ENCODE measurements around the gene TMEM243.
"Not testable (repeated sequence)": the region's sequence is repeated elsewhere in the genome, so short reads cannot be mapped to it uniquely, and the experiment has no call there.

TMEM243 gene

DNA sequence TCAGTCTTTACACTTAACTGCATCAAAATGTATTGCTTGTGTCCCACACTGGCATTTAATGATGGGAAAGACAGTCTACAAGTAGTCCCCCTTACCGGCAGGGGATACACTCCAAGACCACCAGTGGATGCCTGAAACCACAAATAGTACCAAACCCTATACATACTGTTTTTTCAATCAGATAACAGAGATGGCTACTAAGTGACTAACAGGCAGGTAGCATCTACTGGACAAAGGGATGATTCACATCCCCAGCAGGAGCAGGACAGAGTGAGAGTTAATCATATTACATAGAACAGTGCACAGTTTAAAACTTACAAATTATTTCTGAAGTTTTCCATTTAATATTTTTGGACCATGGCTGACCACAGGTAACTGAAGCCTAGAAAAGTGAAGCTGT, 13.2 kb downstream of the TMEM243 start:
- no peak for DNase-seq (ENCODE audit: low read depth)
- H3K4me3 ChIP-seq (ENCODE audit: low read depth, low read length), result no peak overlapping the region
- TF ChIP-seq, protein P1, sequence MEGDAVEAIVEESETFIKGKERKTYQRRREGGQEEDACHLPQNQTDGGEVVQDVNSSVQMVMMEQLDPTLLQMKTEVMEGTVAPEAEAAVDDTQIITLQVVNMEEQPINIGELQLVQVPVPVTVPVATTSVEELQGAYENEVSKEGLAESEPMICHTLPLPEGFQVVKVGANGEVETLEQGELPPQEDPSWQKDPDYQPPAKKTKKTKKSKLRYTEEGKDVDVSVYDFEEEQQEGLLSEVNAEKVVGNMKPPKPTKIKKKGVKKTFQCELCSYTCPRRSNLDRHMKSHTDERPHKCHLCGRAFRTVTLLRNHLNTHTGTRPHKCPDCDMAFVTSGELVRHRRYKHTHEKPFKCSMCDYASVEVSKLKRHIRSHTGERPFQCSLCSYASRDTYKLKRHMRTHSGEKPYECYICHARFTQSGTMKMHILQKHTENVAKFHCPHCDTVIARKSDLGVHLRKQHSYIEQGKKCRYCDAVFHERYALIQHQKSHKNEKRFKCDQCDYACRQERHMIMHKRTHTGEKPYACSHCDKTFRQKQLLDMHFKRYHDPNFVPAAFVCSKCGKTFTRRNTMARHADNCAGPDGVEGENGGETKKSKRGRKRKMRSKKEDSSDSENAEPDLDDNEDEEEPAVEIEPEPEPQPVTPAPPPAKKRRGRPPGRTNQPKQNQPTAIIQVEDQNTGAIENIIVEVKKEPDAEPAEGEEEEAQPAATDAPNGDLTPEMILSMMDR (IDR thresholded peaks at IDR 0.05; ENCODE audit: low read depth, low read length), result no peak
- TF ChIP-seq, protein P2, sequence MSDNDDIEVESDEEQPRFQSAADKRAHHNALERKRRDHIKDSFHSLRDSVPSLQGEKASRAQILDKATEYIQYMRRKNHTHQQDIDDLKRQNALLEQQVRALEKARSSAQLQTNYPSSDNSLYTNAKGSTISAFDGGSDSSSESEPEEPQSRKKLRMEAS (IDR thresholded peaks at IDR 0.05; ENCODE audit: low read depth, low read length), result no peak
- TF ChIP-seq POLR2A (IDR thresholded peaks at IDR 0.05; ENCODE audit: extremely low read depth, insufficient read length), result no peak
- TF ChIP-seq MYC (IDR thresholded peaks at IDR 0.05; ENCODE audit: low read depth, low read length), result no peak

DNA sequence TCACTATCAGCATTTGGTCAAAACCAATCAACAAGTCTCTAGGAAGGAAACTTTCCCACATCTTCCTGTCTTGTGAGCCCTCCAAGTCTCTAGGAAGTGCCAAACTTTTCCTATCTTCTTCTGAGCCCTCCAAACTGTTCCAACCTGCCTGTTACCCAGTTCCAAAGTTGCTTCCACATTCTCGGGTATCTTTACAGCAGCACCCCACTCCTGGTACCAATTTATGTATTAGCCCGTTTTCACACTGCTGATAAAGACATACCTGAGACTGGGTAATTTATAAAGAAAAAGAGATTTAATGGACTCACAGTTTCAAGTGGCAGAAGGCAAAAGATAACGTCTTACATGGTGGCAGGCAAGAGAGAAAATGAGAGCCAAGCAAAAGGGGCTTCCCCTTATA, 13.8 kb downstream of the TMEM243 start:
- H3K4me3 ChIP-seq (ENCODE audit: low read depth, low read length); DNase-seq (ENCODE audit: low read depth): not testable (repeated sequence)

DNA sequence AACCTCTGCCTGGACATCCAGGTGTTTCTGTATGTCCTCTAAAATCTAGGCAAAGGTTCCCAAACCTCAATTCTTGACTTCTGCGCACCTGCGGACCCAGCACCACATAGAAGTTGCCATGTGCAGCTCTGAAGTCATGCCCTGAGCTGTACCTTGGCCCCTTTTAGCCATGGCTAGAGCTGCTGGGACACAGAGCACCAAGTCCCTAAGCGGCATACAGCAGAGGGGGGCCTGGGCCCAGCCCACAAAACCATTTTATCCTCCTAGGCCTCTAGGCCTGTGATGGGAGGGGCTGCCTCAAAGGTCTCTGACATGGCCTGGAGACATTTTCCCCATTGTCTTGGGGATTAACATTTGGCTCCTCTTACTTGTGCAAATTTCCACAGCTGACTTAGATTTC, 14.6 kb downstream of the TMEM243 start:
- no peak overlapping the region for H3K4me3 ChIP-seq (ENCODE audit: low read depth, low read length)
- no peak for DNase-seq (ENCODE audit: low read depth)
- TF ChIP-seq, protein P2 (IDR thresholded peaks at IDR 0.05; ENCODE audit: low read depth, low read length), result no peak
- no peak for TF ChIP-seq POLR2A (IDR thresholded peaks at IDR 0.05; ENCODE audit: extremely low read depth, insufficient read length)
- no peak for TF ChIP-seq MYC (IDR thresholded peaks at IDR 0.05; ENCODE audit: low read depth, low read length)
- TF ChIP-seq, protein P1 (IDR thresholded peaks at IDR 0.05; ENCODE audit: low read depth, low read length), result no peak

- DNase-seq (ENCODE audit: low read depth), result not testable (repeated sequence)
Observed at GRCh38 chr7:87203929-87204328, 15.6 kb downstream of the TMEM243 start.

DNA sequence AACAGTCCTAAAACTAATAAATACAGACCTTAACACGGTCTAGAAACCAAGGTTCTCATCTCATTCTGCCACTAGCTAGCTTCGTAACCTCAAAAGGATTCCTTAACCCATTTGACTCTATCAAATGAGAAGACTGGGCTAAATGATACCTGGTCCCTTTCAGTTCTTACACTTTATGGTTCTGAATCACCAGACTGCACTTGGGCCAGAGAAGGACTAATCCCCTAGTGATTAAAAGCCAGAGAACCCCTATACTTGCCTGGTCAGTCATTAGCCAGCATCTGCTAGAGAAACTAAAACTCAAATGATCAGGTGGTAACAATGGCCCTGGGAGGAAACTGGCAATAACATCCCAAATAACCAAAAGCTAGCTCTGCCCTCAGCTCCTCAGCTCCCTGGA, 16.8 kb downstream of the TMEM243 start:
- no peak for DNase-seq (ENCODE audit: low read depth)
- TF ChIP-seq POLR2A (IDR thresholded peaks at IDR 0.05; ENCODE audit: extremely low read depth, insufficient read length) (no peak), MYC (IDR thresholded peaks at IDR 0.05; ENCODE audit: low read depth, low read length) (no peak)
- TF ChIP-seq, protein P1 (IDR thresholded peaks at IDR 0.05; ENCODE audit: low read depth, low read length), result no peak
- TF ChIP-seq, protein P2 (IDR thresholded peaks at IDR 0.05; ENCODE audit: low read depth, low read length), result no peak
- no peak overlapping the region for H3K4me3 ChIP-seq (ENCODE audit: low read depth, low read length)

More at GRCh38 chr7:87203929-87204328, 15.6 kb downstream of the TMEM243 start:
- H3K4me3 ChIP-seq (ENCODE audit: low read depth, low read length), result not testable (repeated sequence)

DNA sequence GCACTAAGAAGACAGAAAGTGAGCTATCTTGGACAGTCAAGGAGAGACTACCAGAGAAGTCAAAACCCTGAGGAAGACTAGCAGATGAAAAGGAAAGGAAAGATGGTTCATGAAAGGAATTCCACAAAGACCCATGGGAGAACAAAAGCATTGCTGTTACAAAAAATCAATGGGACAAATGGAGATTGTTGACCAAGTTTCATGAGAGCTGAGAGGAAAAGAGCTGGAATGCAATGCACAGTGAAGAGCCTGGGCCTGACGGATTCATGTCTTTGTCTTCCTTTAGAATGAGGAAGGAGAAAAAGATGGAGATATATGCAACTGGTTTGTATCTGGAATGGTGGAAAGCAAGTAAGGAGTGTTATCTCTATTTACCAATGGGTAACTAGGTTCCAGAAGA, 17.3 kb downstream of the TMEM243 start:
- DNase-seq (ENCODE audit: low read depth), result no peak
- H3K4me3 ChIP-seq (ENCODE audit: low read depth, low read length), result no peak overlapping the region
- TF ChIP-seq, protein P1 (IDR thresholded peaks at IDR 0.05; ENCODE audit: low read depth, low read length), result no peak
- TF ChIP-seq, protein P2 (IDR thresholded peaks at IDR 0.05; ENCODE audit: low read depth, low read length), result no peak
- TF ChIP-seq POLR2A (IDR thresholded peaks at IDR 0.05; ENCODE audit: extremely low read depth, insufficient read length), result no peak
- no peak for TF ChIP-seq MYC (IDR thresholded peaks at IDR 0.05; ENCODE audit: low read depth, low read length)

DNA sequence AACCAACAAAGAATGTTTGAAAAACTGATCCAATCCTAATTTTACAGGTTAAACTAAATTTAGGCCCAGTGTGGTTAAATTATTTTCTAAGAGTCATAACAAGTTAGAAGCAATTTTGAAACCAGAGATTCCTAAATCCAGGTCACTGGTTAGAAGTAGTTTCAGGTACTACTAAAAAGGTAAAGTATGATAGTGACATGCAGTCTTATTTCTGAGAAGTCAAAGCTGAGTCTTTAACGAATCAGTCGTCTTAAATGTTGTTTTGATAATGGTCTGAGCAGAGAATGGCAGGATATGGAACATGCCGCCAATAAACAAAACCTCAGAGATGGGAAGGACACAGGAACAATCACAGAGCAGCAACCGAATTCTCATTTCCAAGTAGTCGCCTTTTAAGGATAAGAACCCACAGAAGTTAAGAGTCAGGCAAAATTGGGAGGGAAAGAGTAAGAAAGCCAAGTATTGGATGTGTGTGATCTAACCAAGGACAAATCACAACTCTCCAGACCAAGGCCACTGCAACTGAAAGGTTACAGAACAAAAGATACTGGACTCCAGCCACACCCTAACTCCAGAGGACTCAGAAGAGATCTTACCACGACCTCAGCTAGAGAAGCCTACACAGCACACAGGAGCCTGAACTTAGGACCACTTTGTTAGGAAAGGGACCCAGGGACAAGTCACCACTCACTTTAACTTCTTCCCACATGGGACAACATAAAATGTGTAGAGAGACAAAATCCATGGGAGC, 19.7 kb downstream of the TMEM243 start:
- no peak for DNase-seq (ENCODE audit: low read depth)
- TF ChIP-seq, protein P1 (IDR thresholded peaks at IDR 0.05; ENCODE audit: low read depth, low read length), result no peak
- no peak for TF ChIP-seq POLR2A (IDR thresholded peaks at IDR 0.05; ENCODE audit: extremely low read depth, insufficient read length)
- TF ChIP-seq MYC (IDR thresholded peaks at IDR 0.05; ENCODE audit: low read depth, low read length), result no peak
- TF ChIP-seq, protein P2 (IDR thresholded peaks at IDR 0.05; ENCODE audit: low read depth, low read length), result no peak
- no peak overlapping the region for H3K4me3 ChIP-seq (ENCODE audit: low read depth, low read length)
